OCI-LY3 (cell line): Measurements from ENCODE around the gene SLC25A23.
"Not testable (repeated sequence)": the region's sequence is repeated elsewhere in the genome, so short reads cannot be mapped to it uniquely, and the experiment has no call there.

Source experiments
- H2AFZ ChIP-seq: fragments of 200-600, 300-600 bp; shearing (Covaris generic); 2 replicates; pipeline ENCODE4 v1.6.0; 2014; ENCODE audit warnings: antibody characterized with exemption, low read depth, low read length
- H3K27ac ChIP-seq: fragments of 200-600, 300-600 bp; sonication (generic); 2 replicates; pipeline ENCODE4 v1.5.1; 2014; ENCODE audit warnings: mild to moderate bottlenecking, low read length, moderate library complexity, mixed read lengths
- H3K27me3 ChIP-seq: fragments of 200-600, 300-600 bp; sonication (generic); 2 replicates; pipeline ENCODE4 v1.6.1; 2014; ENCODE audit warnings: low read depth, low read length, mixed read lengths
- H3K36me3 ChIP-seq: fragments of 200-600, 300-600 bp; sonication (generic); replicated peaks from 2 replicates; pipeline ENCODE3; 2014; ENCODE audit warnings: low read depth, low read length, mixed read lengths
- H3K4me1 ChIP-seq: fragments of 300-600, 200-600 bp; sonication (generic); 2 replicates; pipeline ENCODE4 v1.6.1; 2014; ENCODE audit warnings: low read length, mixed read lengths
- H3K4me2 ChIP-seq: fragments of 200-600, 300-600 bp; sonication (generic); 2 replicates; pipeline ENCODE4 v1.6.1; 2014; ENCODE audit warnings: low read length, mixed read lengths
- H3K4me3 ChIP-seq: fragments of 300-600, 200-600 bp; sonication (generic); 2 replicates; pipeline ENCODE4 v1.5.1; 2014; ENCODE audit warnings: antibody characterized with exemption, mild to moderate bottlenecking, low read length, moderate library complexity
- H3K79me2 ChIP-seq: fragments of 300-600, 200-600 bp; shearing (Covaris generic); 2 replicates; pipeline ENCODE4 v1.6.1; 2014; ENCODE audit warnings: mild to moderate bottlenecking, low read length, mixed read lengths
- H3K9ac ChIP-seq: fragments of 300-600, 200-600 bp; shearing (Covaris generic); 2 replicates; pipeline ENCODE4 v1.6.0; 2014; ENCODE audit warnings: mild to moderate bottlenecking, low read length, moderate library complexity
- H3K9me3 ChIP-seq: fragments of 200-600, 300-600 bp; shearing (Covaris generic); 2 replicates; pipeline ENCODE4 v1.6.1; 2014; ENCODE audit warnings: low read length, mixed read lengths; ENCODE audit not compliant: insufficient read depth
- H4K20me1 ChIP-seq: fragments of 200-600, 300-600 bp; sonication (generic); 2 replicates; pipeline ENCODE4 v1.6.1; 2016; ENCODE audit warnings: low read length, mixed read lengths; ENCODE audit not compliant: insufficient read depth
- EZH2phosphoT487 ChIP-seq: fragments of 200-600 bp; shearing (Covaris generic); IDR thresholded peaks from 2 replicates; pipeline ENCODE4 v1.6.1; 2018; ENCODE audit warnings: antibody characterized with exemption, mixed run types, low read depth
- TF ChIP-seq, protein P1 (sequence below): fragments of 200-600, 300-600 bp; sonication (generic); IDR thresholded peaks from 2 replicates; pipeline ENCODE4 v1.5.1; 2014; ENCODE audit warnings: antibody characterized with exemption, low read length, low read depth

SLC25A23 gene

DNA sequence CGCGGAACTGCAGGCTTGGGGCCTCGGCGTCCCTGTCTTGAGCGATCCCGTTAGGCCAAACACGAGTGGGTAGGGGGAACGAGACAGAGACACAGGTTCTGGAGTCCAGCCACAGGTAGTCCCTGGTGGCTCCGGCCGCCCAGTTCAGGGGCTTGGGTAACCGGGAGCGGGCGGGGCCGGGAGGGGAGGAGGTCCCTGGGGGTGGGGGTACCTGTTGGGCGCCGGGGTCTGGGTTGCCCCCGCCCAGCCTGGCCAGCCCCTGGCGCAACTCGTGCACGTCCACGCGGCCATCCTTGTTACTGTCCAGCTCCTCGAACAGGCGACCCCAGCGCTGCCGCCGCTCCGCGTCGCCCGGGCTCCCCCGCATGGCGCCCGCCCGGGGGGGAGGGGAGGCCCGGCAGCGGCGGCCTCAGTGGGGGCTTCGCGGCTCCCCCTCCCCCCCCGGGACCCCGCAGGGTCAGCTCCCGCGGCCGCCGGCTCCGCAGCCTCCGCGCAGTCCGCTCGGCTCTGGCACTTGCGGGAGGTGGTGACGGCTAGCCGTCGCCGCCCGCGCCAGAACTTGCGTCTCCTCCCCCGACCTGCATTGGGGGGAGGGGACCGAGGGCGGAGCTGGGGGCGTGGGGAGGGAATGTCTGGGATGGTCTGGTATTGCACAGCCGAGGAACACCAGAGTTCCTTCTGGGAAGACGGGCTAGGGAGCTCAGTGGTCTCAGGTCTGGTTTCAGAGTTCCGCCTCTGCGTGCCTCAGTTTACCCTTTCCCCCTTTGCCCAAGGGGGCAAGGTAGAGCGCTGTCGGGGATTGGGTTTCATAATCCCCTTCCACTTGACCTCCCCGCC, at the start of gene SLC25A23:
Gene SLC25A23, minus strand, starts transcription at position 531 of the 837 bp plus-strand sequence. Its CDS starts 164 bp downstream, at position 367.
- Histone ChIP-seq H3K4me3 (peak within 1 kb of the TSS; percentile 85), H2AFZ (peak within 1 kb of the TSS; percentile 4; the same call in 1 of the 2 replicates), H3K4me2 (peak within 1 kb of the TSS; percentile 94), H3K9ac (peak within 1 kb of the TSS; percentile 85), H3K4me1 (peaks cover 35% of the 10 kb centered on the region), H3K27me3 (no peaks in the 10 kb centered on the region), H4K20me1 (no peaks in the 10 kb centered on the region), H3K79me2 (peaks cover 32% of the 10 kb centered on the region), H3K27ac (peak within 1 kb of the TSS; percentile 87), H3K9me3 (peaks cover 9% of the 10 kb centered on the region; the same call in 1 of the 2 replicates), H3K36me3 (peaks cover 35% of the 10 kb centered on the region)
- TF ChIP-seq EZH2phosphoT487, result no peak

DNA sequence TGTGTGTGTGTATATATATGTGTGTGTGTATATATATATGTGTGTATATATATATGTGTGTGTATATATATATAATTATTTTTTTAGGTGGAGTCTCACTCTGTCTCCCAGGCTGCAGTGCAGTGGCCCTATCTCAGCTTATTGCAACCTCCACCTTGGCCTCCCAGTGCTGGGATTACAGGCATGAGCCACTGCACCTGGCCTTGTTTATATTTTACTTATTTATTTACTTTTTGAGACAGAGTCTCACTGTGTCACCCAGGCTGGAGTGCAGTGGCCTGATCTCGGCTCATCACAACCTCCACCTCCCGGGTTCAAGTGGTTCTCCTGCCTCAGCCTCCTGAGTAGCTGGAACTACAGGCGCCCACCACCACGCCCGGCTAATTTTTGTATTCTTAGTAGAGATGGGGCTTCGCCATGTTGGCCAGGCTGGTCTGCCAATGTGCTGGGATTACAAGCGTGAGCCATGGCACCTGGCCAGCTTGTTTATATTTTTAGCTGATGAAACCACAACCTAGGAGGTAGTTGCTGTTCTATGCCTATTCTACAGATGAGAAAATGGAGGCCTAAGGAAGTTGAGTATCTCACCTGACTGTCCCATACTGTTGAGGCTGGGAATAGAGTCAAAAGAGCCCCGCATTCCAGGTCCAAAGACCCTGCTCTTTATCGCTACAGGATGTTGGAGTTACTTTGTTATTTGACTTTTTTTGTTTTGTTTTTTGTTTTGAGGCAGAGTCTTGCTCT, 48.6 kb upstream of the SLC25A23 start:
- H3K9me3 ChIP-seq, H3K27ac ChIP-seq, H3K27me3 ChIP-seq, H3K79me2 ChIP-seq, H2AFZ ChIP-seq, H3K36me3 ChIP-seq, H4K20me1 ChIP-seq, H3K9ac ChIP-seq, H3K4me3 ChIP-seq, H3K4me2 ChIP-seq: not testable (repeated sequence)
- peaks cover 15% of the 10 kb centered on the region for H3K4me1 ChIP-seq

DNA sequence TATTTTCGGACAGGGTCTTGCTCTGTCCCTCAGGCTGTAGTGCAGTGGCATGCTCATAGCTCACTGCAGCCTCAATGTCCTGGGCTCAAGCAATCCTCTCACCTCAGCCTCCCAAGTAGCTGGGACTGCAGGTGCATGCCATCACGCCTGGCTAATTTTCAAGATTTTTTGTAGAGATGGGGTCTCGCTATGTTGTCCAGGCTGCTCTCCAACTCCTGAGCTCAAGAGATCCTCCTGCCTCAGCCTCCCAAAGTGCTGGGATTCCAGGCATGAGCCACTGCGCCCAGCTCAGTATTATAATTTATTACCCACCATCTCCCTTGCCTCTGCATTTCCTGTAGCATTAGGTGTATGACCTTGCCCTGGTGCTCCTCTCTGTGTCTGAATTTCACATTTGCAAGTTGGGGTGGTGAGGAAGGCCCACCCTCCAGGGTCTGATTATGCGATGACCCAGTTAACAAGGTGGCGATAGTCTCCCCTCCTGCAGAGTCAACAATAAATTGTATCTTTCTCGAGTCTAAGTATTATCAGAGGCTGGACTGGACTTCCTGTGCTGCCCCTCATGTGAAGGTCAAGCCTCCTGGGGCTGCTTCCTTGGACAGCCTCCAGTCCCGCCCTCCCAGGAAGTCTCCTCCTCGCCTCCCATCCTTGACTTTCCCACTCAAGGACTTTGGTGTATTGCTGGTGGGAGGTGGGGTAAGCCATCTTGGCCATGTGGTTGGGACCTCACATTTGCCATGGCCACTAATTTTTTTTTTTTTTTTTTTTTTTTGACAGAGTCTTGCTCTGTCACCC, 44.0 kb upstream of the SLC25A23 start:
- Histone ChIP-seq H3K79me2 (no peaks in the 10 kb centered on the region), H2AFZ (no peak overlapping the region), H3K4me3 (no peak overlapping the region), H3K36me3 (peaks cover 19% of the 10 kb centered on the region), H3K9ac (no peak overlapping the region), H3K4me1 (peaks cover 31% of the 10 kb centered on the region), H3K4me2 (peak overlapping the region; percentile 98; the same call in 1 of the 2 replicates), H3K27ac (no peak overlapping the region), H3K27me3 (no peaks in the 10 kb centered on the region), H4K20me1 (no peaks in the 10 kb centered on the region), H3K9me3 (no peaks in the 10 kb centered on the region)
- no peak for TF ChIP-seq EZH2phosphoT487
- TF ChIP-seq, protein P1, sequence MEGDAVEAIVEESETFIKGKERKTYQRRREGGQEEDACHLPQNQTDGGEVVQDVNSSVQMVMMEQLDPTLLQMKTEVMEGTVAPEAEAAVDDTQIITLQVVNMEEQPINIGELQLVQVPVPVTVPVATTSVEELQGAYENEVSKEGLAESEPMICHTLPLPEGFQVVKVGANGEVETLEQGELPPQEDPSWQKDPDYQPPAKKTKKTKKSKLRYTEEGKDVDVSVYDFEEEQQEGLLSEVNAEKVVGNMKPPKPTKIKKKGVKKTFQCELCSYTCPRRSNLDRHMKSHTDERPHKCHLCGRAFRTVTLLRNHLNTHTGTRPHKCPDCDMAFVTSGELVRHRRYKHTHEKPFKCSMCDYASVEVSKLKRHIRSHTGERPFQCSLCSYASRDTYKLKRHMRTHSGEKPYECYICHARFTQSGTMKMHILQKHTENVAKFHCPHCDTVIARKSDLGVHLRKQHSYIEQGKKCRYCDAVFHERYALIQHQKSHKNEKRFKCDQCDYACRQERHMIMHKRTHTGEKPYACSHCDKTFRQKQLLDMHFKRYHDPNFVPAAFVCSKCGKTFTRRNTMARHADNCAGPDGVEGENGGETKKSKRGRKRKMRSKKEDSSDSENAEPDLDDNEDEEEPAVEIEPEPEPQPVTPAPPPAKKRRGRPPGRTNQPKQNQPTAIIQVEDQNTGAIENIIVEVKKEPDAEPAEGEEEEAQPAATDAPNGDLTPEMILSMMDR, result no peak

DNA sequence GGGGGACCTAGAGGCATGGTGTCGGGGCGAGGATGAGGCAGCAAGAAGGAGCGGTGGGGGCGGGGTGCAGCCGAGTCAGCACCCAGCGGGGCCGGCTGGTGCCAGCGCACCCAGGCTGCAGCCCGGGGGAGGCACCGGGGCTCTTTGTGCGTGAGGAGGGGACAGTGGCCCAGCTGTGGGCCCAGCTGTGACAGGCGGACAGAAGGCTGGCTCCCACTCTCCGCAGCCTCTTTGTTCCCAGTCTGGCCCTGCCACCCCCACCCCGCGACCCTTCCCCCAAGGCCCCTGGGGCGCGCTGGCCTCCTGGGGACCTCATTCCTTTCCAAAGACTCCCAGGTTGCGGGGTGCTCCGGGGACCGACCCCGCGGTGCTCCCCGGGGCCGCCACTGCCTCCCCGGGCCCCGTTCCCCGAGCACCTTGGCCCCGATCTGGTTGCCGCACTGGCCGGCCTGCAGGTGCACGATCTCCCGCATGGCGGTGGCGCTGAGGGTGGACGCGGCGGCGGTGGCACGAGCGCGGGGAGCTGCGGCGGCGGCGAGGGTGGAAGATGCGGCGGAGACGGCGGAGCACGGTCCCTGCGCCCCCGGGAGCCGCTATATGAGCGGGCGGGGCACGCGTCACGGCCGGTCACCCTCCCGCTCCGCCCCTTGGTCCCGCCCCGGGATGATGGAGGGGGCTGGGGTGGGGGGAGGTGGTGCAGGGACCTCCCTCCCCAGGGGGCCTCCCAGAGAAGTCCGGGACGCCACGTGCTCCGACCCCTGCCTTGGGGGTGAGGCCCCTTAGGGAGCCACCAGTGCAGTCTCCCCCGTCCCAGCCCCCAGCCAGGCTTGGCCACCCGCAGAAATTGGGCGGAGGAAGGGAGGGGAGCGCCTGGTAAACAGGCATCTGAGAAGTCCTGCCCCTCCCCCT, 42.4 kb upstream of the SLC25A23 start, which contains the start of gene TUBB4A:
Gene TUBB4A, minus strand, starts transcription at position 570 of the 909 bp plus-strand sequence. Its CDS starts 97 bp downstream, at position 473.
- Histone ChIP-seq H3K9me3 (no peaks in the 10 kb centered on the region), H3K4me3 (peak within 1 kb of the TSS; percentile 89), H3K4me1 (peaks cover 33% of the 10 kb centered on the region), H3K27me3 (no peaks in the 10 kb centered on the region), H3K27ac (peak within 1 kb of the TSS; percentile 57), H3K36me3 (peaks cover 23% of the 10 kb centered on the region), H4K20me1 (no peaks in the 10 kb centered on the region), H2AFZ (peak within 1 kb of the TSS; percentile 36; the same call in 1 of the 2 replicates), H3K9ac (peak within 1 kb of the TSS; percentile 81), H3K4me2 (peak within 1 kb of the TSS; percentile 98), H3K79me2 (no peaks in the 10 kb centered on the region)
- no peak for TF ChIP-seq EZH2phosphoT487
- TF ChIP-seq, protein P1, result no peak
